Keratinocyte (primary cell): Measurements from ENCODE around the gene CFL1.

Experiments
- CTCF ChIP-seq, 3 experiments: IDR thresholded peaks in 1 of 3; conservative IDR thresholded peaks in 1 of 3; optimal IDR thresholded peaks in 1 of 3; 2 replicates in 2 of 3; 3 replicates in 1 of 3; pipeline versions ENCODE3 to v1.5.1; 2011; ENCODE audit warnings: low read length in 3 of 3, mild to moderate bottlenecking in 3 of 3, moderate library complexity in 2 of 3, control low read depth in 1 of 3, inconsistent platforms in 1 of 3; ENCODE audit not compliant: insufficient read depth in 2 of 3; ENCODE audit errors: extremely low read depth in 1 of 3
- EZH2 ChIP-seq: IDR thresholded peaks from one replicate; pipeline ENCODE4 v1.6.1; 2012; ENCODE audit warnings: inconsistent platforms, mild to moderate bottlenecking, low read length, moderate library complexity

GRCh38 chr11:65860278-65861164 is 2.5 kb upstream of the CFL1 start, which contains the start of gene MUS81:
- TF ChIP-seq CTCF (optimal IDR thresholded peaks at IDR 0.05 in 1 of 3, IDR thresholded peaks at IDR 0.05 in 1 of 3, conservative IDR thresholded peaks at IDR 0.05 in 1 of 3; ENCODE audit: extremely low read depth in 1 of 3, insufficient read depth in 2 of 3, low read length in 3 of 3) = peak; percentile 84 to 92 (median 91)
- TF ChIP-seq EZH2 = no peak
